ENCODE results near the gene PATE4.

PATE4 gene

DNA sequence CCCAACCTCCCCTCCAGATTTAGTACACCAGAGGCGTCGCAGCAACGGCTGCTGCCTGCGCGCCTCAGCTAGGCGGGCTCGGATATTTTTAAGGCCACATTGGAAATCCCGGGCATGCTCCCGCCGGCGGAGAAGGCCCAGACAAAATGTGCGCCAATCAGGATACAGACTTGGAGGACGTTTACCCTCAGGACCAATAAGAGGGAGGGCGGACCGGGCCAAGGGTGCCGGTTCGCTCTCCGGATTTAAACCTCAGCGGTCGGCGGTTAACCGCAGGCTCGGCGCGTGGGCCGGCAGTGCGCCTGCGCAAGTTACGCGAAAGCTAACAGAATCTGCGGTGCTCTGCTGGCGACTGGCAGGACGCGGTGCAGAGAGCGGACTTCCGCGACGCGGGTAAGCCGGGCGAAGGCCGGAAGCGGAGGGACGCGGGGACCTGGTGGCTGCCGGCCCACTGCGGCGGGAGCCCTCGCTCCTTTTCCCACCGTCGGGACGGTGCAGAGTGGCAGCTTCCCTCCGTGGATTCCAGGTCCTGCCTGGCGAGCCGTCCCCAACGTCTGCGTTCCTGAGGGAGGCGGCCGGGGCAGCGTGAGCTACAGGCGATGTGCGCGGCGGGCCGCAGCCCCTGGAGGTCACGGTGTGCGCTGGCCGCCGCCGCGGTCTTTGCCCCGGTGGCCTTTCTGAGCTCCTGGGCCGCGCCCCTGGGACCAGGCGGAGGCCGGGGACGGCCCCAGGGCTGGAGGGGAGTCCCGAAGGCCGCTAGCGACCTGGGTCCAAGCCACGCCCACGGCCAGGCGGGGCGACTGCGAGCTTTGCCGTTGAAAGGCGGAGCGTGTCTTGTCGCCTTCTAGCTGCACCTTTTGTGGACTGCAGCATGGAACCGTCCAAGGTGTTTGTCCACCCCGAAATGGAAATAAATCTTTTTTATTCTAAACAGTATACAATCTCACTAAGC is 54.5 kb downstream of the PATE4 start, which contains the start of gene HYLS1:
Gene HYLS1 (plus strand): TSS at position 296 of the 952 bp plus-strand sequence. CDS start 11,701 bp downstream, outside the sequence.
- DNase-seq (ENCODE audit: low spot score) = peak; percentile 97
- TF ChIP-seq, protein P1, sequence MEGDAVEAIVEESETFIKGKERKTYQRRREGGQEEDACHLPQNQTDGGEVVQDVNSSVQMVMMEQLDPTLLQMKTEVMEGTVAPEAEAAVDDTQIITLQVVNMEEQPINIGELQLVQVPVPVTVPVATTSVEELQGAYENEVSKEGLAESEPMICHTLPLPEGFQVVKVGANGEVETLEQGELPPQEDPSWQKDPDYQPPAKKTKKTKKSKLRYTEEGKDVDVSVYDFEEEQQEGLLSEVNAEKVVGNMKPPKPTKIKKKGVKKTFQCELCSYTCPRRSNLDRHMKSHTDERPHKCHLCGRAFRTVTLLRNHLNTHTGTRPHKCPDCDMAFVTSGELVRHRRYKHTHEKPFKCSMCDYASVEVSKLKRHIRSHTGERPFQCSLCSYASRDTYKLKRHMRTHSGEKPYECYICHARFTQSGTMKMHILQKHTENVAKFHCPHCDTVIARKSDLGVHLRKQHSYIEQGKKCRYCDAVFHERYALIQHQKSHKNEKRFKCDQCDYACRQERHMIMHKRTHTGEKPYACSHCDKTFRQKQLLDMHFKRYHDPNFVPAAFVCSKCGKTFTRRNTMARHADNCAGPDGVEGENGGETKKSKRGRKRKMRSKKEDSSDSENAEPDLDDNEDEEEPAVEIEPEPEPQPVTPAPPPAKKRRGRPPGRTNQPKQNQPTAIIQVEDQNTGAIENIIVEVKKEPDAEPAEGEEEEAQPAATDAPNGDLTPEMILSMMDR (IDR thresholded peaks at IDR 0.05) = peak; percentile 17
- Histone ChIP-seq H3K4me3 (peak within 1 kb of the TSS; percentile 78), H3K27ac (peak within 1 kb of the TSS; percentile 90)
